Hematopoietic multipotent progenitor cell treated with erythropoietin and hydrocortisone succinate and interleukin-3 and kit ligand, for 4 days (in vitro differentiated cells): ENCODE data around the gene MIOS.
"Not testable (repeated sequence)": the region's sequence is repeated elsewhere in the genome, so short reads cannot be mapped to it uniquely, and the experiment has no call there.

Experiments used
- DNase-seq: peaks from one replicate; pipeline ENCODE4 v3.0.0-alpha.2; 2015

Gene MIOS

DNA sequence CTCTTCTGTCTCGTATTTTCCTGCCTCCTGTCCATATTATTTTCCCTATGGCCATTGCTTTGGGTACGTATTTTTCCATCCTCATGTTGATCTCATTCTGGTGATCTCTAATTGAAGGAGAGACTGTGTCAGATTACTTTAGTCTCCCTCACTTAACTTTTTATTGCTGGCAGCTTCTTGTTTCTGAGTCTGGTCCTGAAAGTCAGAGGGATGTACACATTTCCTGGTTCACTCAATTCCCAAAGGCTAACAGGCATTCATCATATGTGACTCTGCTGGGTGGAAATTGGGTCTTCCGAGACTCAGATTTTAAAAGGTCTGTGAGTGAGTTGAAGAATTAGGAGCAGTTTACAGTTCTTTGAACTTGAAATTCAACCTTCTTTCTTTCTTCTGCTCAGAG, 84.8 kb downstream of the MIOS start:
- DNase-seq, result no peak

DNA sequence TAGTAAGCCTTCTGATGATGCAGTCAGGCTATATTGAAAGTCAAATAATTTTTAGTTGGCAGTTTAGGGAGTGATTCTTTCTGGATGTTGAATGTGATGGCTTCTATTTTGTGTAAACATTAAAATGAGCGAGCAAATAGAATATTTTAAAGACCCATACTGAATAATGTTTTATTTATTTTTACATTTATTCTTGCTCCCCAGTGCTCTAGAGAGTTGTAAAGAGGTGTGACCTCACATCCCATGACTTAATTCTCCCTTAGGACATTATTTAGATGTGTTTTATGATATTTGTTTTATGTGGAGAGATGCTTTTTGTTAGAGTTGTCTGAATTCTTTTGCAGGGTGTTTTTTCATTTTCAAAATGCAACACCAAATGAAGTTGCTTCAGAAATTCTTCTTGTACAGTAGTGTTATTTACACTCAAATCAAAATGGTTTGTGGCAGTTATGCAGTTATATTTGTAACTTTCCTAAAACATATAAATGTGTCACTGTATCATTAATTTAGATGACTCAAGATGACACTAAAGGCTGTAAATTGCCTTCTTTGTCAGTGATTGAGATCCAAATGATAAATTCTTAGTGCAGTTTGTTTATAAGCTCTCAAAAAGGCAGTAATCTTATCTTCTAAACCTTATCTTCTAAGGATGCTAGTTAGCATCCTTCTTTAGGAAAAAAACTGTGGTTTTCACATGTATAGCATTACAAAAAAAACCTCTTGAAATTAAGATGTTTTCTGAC, 86.3 kb downstream of the MIOS start:
- no peak for DNase-seq

DNA sequence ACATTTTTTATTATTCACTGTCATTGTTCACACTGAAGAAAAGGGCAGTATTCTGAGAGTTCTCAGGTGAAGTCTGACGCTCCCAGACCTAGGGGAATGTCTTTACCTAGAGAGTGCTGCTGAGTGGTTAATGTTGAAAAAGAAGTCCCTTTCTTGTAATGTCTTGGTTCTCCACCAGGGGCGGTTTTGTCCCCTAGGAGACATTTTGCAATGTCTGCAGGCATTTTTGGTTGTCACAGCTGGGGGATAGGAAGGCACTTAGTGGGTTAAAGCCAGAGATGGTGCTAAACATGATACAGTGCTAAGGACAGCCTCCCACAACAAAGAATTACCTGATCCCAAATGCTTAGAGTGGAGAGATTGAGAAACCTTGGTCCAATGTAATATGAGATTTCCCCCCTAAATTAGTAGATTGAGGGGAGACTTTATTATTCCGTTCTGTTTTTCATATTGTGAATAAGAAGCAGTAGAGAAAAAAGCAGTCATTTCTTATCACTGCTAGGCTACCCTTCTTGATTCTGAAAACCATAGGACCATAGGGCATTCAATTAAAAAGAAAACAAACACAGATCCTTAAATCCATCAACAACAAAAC, 87.0 kb downstream of the MIOS start:
- peak; percentile 51 for DNase-seq

DNA sequence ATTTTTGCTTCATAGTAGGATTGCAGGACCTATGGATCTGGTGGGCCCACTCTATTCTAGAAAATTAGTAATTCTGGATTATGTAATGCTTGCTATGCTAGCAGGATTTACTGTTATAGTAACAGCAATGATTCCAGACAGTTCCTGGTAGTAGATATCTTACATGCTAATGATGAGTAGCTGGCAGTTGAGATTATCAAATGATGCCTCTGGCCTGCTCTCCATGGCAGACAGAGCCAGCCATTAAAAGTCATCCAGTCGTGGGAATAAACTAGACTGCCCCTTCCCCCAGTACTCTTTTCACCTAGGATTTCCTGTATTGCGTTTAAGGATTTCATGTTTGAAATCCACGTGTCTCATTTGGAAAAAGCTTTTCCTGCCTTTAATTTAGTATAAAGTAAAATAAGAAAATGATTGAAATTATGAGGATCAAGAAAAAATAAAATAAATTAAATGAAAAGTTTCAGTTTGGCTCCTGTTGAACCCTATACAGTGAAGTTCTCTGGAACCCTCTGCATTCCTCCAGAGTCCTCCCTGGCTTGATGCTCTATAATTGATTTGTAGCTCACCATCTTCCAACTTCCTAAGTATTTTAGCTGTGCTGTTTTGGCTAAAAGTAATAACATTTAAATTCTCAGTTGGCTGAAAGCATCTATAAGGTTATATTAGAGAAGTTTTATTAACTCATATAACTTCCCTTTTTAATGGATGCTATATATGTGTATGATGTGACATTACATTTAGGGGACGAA, 88.5 kb downstream of the MIOS start:
- no peak for DNase-seq

DNA sequence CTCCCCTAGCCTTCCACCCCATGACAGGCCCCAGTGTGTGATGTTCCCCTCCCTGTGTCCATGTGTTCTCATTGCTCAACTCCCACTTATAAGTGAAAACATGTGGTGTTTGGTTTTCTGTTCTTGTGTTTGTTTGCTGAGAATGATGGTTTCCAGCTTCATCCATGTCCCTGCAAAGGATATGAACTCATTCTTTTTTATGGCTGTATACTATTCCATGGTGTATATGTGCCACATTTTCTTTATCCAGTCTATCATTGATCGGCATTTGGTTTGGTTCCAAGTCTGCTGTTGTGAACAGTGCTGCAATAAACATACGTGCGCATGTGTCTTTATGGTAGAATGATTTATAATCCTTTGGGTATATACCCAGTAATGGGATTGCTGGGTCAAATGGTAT, 89.8 kb downstream of the MIOS start:
- not testable (repeated sequence) for DNase-seq
